ENCODE results near the gene WDR90. TPM values are rescaled to one million over a fixed set of nuclear protein-coding genes. Genes with fewer than 3 reads are reported as not detected.

Gene WDR90
- polyA plus RNA-seq, 1 donor (not counting 4 experiments of a cell fraction or from before 2014, with no cell fraction given), result 5.9 TPM

- Histone ChIP-seq H3K9me3 (ENCODE audit: control insufficient read depth, low read depth, low read length) (no peaks in the 10 kb centered on the region), H3K27me3 (ENCODE audit: control insufficient read depth, extremely low read depth, insufficient read depth, low read length) (peaks cover 26% of the 10 kb centered on the region), H3K36me3 (ENCODE audit: control insufficient read depth in 2 of 2, extremely low read depth in 1 of 2, insufficient read depth in 2 of 2, low read length in 2 of 2) (no peaks in the 10 kb centered on the region), H3K79me2 (ENCODE audit: control insufficient read depth, insufficient read depth, low read length) (peaks cover 8% of the 10 kb centered on the region), H3K4me1 (ENCODE audit: control insufficient read depth, extremely low read depth, insufficient read depth, low read length) (peaks cover 20% of the 10 kb centered on the region), H2AFZ (ENCODE audit: control insufficient read depth, low read length) (no peak overlapping the region), H3K9ac (ENCODE audit: control insufficient read depth, extremely low read depth, insufficient read depth, low read length) (no peak overlapping the region), H3K4me2 (ENCODE audit: control insufficient read depth, extremely low read depth, insufficient read depth, low read depth, low read length) (peak overlapping the region; percentile 37), H3K27ac (ENCODE audit: control insufficient read depth, insufficient read depth, low read length) (no peak overlapping the region), H4K20me1 (ENCODE audit: control insufficient read depth, extremely low read depth, insufficient read depth, low read length) (peaks cover 6% of the 10 kb centered on the region), H3K9me1 (ENCODE audit: control insufficient read depth, extremely low read depth, insufficient read depth, low read length) (no peaks in the 10 kb centered on the region), H3K4me3 (ENCODE audit: control insufficient read depth in 2 of 3, extremely low read depth in 1 of 3, insufficient read depth in 2 of 3, low read depth in 1 of 3, low read length in 3 of 3) (no peak overlapping the region)
- TF ChIP-seq CTCF (optimal IDR thresholded peaks at IDR 0.05 in 1 of 3, IDR thresholded peaks at IDR 0.05 in 1 of 3, conservative IDR thresholded peaks at IDR 0.05 in 1 of 3; ENCODE audit: extremely low read depth in 1 of 3, insufficient read depth in 2 of 3, low read length in 3 of 3) (no peak), EZH2 (IDR thresholded peaks at IDR 0.05; ENCODE audit: low read length) (no peak)
- FAIRE-seq (no peak), DNase-seq (ENCODE audit: low read depth, low spot score) (no peak)
- dilution Hi-C loops (cut with MboI; ENCODE audit: extremely low pct_ligation_motif_present, low sequenced_read_pairs), result no loop called here
These were observed 64.9 kb downstream of the WDR90 start for GRCh38 chr16:714079-714478.

GRCh38 chr16:714558-715476 is 65.7 kb downstream of the WDR90 start, which contains the start of gene METRN:
Gene METRN (plus strand): TSS chr16:715118. CDS start chr16:715290, 172 bp downstream.
- peak within 1 kb of the TSS; percentile 20 for H3K27ac ChIP-seq (ENCODE audit: control insufficient read depth, insufficient read depth, low read length)

More at GRCh38 chr16:714558-715476, 65.7 kb downstream of the WDR90 start, which contains the start of gene METRN:
- Histone ChIP-seq H3K4me1 (ENCODE audit: control insufficient read depth, extremely low read depth, insufficient read depth, low read length) (peaks cover 24% of the 10 kb centered on the region), H2AFZ (ENCODE audit: control insufficient read depth, low read length) (no peak within 1 kb of the TSS), H3K9me1 (ENCODE audit: control insufficient read depth, extremely low read depth, insufficient read depth, low read length) (no peaks in the 10 kb centered on the region), H4K20me1 (ENCODE audit: control insufficient read depth, extremely low read depth, insufficient read depth, low read length) (peaks cover 8% of the 10 kb centered on the region), H3K27me3 (ENCODE audit: control insufficient read depth, extremely low read depth, insufficient read depth, low read length) (peaks cover 18% of the 10 kb centered on the region), H3K9me3 (ENCODE audit: control insufficient read depth, low read depth, low read length) (no peaks in the 10 kb centered on the region), H3K79me2 (ENCODE audit: control insufficient read depth, insufficient read depth, low read length) (peaks cover 8% of the 10 kb centered on the region), H3K4me3 (ENCODE audit: control insufficient read depth in 2 of 3, extremely low read depth in 1 of 3, insufficient read depth in 2 of 3, low read depth in 1 of 3, low read length in 3 of 3) (peak within 1 kb of the TSS; percentile 54 to 72 (median 54)), H3K4me2 (ENCODE audit: control insufficient read depth, extremely low read depth, insufficient read depth, low read depth, low read length) (peak within 1 kb of the TSS; percentile 70), H3K36me3 (ENCODE audit: control insufficient read depth in 2 of 2, extremely low read depth in 1 of 2, insufficient read depth in 2 of 2, low read length in 2 of 2) (no peaks in the 10 kb centered on the region), H3K9ac (ENCODE audit: control insufficient read depth, extremely low read depth, insufficient read depth, low read length) (peak within 1 kb of the TSS; percentile 52)
- no peak for TF ChIP-seq EZH2 (IDR thresholded peaks at IDR 0.05; ENCODE audit: low read length)
- TF ChIP-seq CTCF (optimal IDR thresholded peaks at IDR 0.05 in 1 of 3, IDR thresholded peaks at IDR 0.05 in 1 of 3, conservative IDR thresholded peaks at IDR 0.05 in 1 of 3; ENCODE audit: extremely low read depth in 1 of 3, insufficient read depth in 2 of 3, low read length in 3 of 3), result no peak
- dilution Hi-C loops (cut with MboI; ENCODE audit: extremely low pct_ligation_motif_present, low sequenced_read_pairs), result no loop called here
- FAIRE-seq (no peak), DNase-seq (ENCODE audit: low read depth, low spot score) (no peak)

All from keratinocyte (primary cell).